K562 (cell line): ENCODE results near the gene TMEM187. TPM values are rescaled to one million over a fixed set of nuclear protein-coding genes. Genes with fewer than 3 reads are reported as not detected.
A peak's percentile ranks its signal among the peaks of the same experiment; 100 is the strongest.

Experiments used
- ATAC-seq: fragments of 200-7000 bp; cut with Tn5 transposase; 3 replicates; pipeline ENCODE4 v1.9.1; 2020; ENCODE audit warnings: moderate library complexity
- BruUV-seq: library from RNA; stranded (reverse); fragments of 400-500 nt; replicated peaks from 2 replicates; lab custom pipeline; 2021; lab: Mats Ljungman, UMichigan
- CTCF ChIA-PET: fragments of 300-600 bp; formaldehyde crosslinking; extraction: SDS; loops from one replicate; lab custom pipeline; 2021; ENCODE audit warnings: low intra/inter-chr PET ratio; lab: Yijun Ruan, JAX
- POLR2A ChIA-PET: fragments of 300-600, 350-650 bp; sonication (Branson Sonifier 250); formaldehyde crosslinking; extraction: SDS; loops from one replicate; lab custom pipeline; 2021; ENCODE audit warnings: antibody characterized with exemption, inconsistent platforms; lab: Yijun Ruan, JAX
- DNase-seq, 4 experiments: peaks; one replicate each; pipeline versions ENCODE4 v3.0.0 to v3.0.0-alpha.2; 2011 to 2018; ENCODE audit warnings: low spot score in 3 of 4, mixed read lengths in 3 of 4; ENCODE audit errors: extremely low read depth in 1 of 4
- FAIRE-seq: peaks from 2 replicates; lab custom pipeline; 2011; peaks lifted over from hg19 to GRCh38; lab: Jason Lieb, UNC
- H2AFZ ChIP-seq: 2 replicates; pipeline ENCODE4 v1.6.0; 2011; ENCODE audit warnings: low read depth, low read length, control low read depth, inconsistent platforms
- H3K27ac ChIP-seq: fragments of 200-600 bp; 3 replicates; pipeline ENCODE4 v1.8.0; 2011; ENCODE audit warnings: low read depth, mild to moderate bottlenecking, control low read depth, inconsistent platforms, low read length, moderate library complexity, mixed read lengths; ENCODE audit errors: extremely low read depth
- H3K27me3 ChIP-seq, 2 experiments: fragments of 300-600 bp in 1 of 2; 2 replicates in 1 of 2; 3 replicates in 1 of 2; pipeline versions ENCODE4 v1.6.0 to v1.8.0; 2011; ENCODE audit warnings: inconsistent platforms in 2 of 2, low read length in 2 of 2, mild to moderate bottlenecking in 1 of 2, mixed read lengths in 1 of 2, moderate library complexity in 1 of 2; ENCODE audit not compliant: control insufficient read depth in 2 of 2, insufficient read depth in 2 of 2
- H3K36me3 ChIP-seq: fragments of 300-600 bp; 3 replicates; pipeline ENCODE4 v1.8.0; 2011; ENCODE audit warnings: mild to moderate bottlenecking, low read length, inconsistent platforms; ENCODE audit not compliant: control insufficient read depth, insufficient read depth
- H3K4me1 ChIP-seq, 2 experiments: fragments of 200-600 bp in 1 of 2; replicated peaks in 1 of 2; 2 replicates in 1 of 2; 3 replicates in 1 of 2; pipeline versions ENCODE4 v1.5.1 to v1.8.0; 2011; ENCODE audit warnings: inconsistent platforms in 2 of 2, low read length in 2 of 2, mild to moderate bottlenecking in 1 of 2, mixed read lengths in 1 of 2, moderate library complexity in 1 of 2; ENCODE audit not compliant: control insufficient read depth in 2 of 2, insufficient read depth in 2 of 2
- H3K4me2 ChIP-seq: 2 replicates; pipeline ENCODE4 v1.6.1; 2011; ENCODE audit warnings: low read length, control low read depth, inconsistent platforms, mixed read lengths; ENCODE audit not compliant: insufficient read depth
- H3K4me3 ChIP-seq: fragments of 200-600 bp; sonication (generic), shearing (Covaris generic); 2 replicates; pipeline ENCODE4 v1.5.1; 2016; ENCODE audit warnings: control low read depth, inconsistent platforms
- H3K79me2 ChIP-seq: fragments of 200-600 bp; 3 replicates; pipeline ENCODE4 v1.8.0; 2011; ENCODE audit warnings: low read length, inconsistent platforms; ENCODE audit not compliant: control insufficient read depth, insufficient read depth
- H3K9ac ChIP-seq, 2 experiments: 2 replicates each; pipeline versions ENCODE4 v1.6.0 to v1.6.1; 2011; ENCODE audit warnings: low read depth in 2 of 2, low read length in 2 of 2, control low read depth in 1 of 2, inconsistent platforms in 1 of 2, mild to moderate bottlenecking in 1 of 2, mixed read lengths in 1 of 2; ENCODE audit not compliant: insufficient read depth in 1 of 2
- H3K9me1 ChIP-seq: one replicate; pipeline ENCODE4 v1.6.0; 2011; ENCODE audit warnings: inconsistent platforms, mild to moderate bottlenecking, low read length, moderate library complexity; ENCODE audit not compliant: control insufficient read depth, insufficient read depth
- H3K9me3 ChIP-seq: replicated peaks from 2 replicates; pipeline ENCODE4 v1.5.1; 2011; ENCODE audit warnings: low read depth, low read length, inconsistent platforms; ENCODE audit not compliant: control insufficient read depth, insufficient read depth
- H4K20me1 ChIP-seq: replicated peaks from 2 replicates; pipeline ENCODE4 v1.6.1; 2011; ENCODE audit warnings: low read length, inconsistent platforms, mixed read lengths; ENCODE audit not compliant: control insufficient read depth, insufficient read depth
- E2F3 ChIP-seq: fragments of 250-450 bp; sonication (Bioruptor Pico); IDR thresholded peaks from 2 replicates; pipeline ENCODE4 v1.4.0; 2020; ENCODE audit warnings: mild to moderate bottlenecking
- FOXP4 ChIP-seq: sonication (generic); formaldehyde crosslinking; IDR thresholded peaks from 2 replicates; pipeline ENCODE4 v1.8.0; 2022; ENCODE audit warnings: mild to moderate bottlenecking, missing genetic modification reagents, borderline replicate concordance
- HDAC8 ChIP-seq: fragments of 450-650 bp; IDR thresholded peaks from 2 replicates; pipeline ENCODE4 v1.6.1; 2016; ENCODE audit warnings: mild to moderate bottlenecking, missing genetic modification characterization, moderate library complexity, missing compliant biosample characterization
- RAD21 ChIP-seq, 2 experiments: fragments of 250-450 bp in 1 of 2; fragments of 450-650 bp in 1 of 2; sonication (Bioruptor Pico) in 1 of 2; formaldehyde crosslinking in 1 of 2; IDR thresholded peaks in 1 of 2; conservative IDR thresholded peaks in 1 of 2; 2 replicates each; pipeline versions ENCODE4 v1.4.0 to v1.8.0; 2020 to 2022; ENCODE audit warnings: mild to moderate bottlenecking in 2 of 2, moderate library complexity in 1 of 2
- SMAD4 ChIP-seq: fragments of 250-450 bp; sonication (Bioruptor Pico); conservative IDR thresholded peaks from 2 replicates; pipeline ENCODE4 v1.8.0; 2021; ENCODE audit warnings: inconsistent platforms, mild to moderate bottlenecking, moderate library complexity
- STAG1 ChIP-seq: sonication (generic); formaldehyde crosslinking; IDR thresholded peaks from 2 replicates; pipeline ENCODE4 v1.5.0; 2020; ENCODE audit warnings: missing genetic modification reagents, borderline replicate concordance
- ZFP1 ChIP-seq: fragments of 450-650 bp; formaldehyde crosslinking; IDR thresholded peaks from 2 replicates; pipeline ENCODE4 v1.4.0; 2020; ENCODE audit warnings: mild to moderate bottlenecking, mixed read lengths
- ZNF324 ChIP-seq: fragments of 250-450 bp; sonication (Bioruptor Pico); IDR thresholded peaks from 2 replicates; pipeline ENCODE4 v1.4.0; 2020; ENCODE audit warnings: mild to moderate bottlenecking
- ZNF436 ChIP-seq: fragments of 250-450, 450-650 bp; sonication (Bioruptor Pico); formaldehyde crosslinking; IDR thresholded peaks from 2 replicates; pipeline ENCODE4 v1.7.0; 2020; ENCODE audit warnings: mild to moderate bottlenecking
- WGBS: fragments of 100-300 bp; shearing (Covaris generic); methylation state at CpG from one replicate; pipeline ENCODE4 v1.1.6; 2016; ENCODE audit warnings: low coverage, mixed read lengths; ENCODE audit not compliant: insufficient coverage; ENCODE audit errors: missing lambda C conversion rate; 5-methylcytosine and 5-hydroxymethylcytosine counted together
- in situ Hi-C: fragments of 300-500 bp; cut with MboI; formaldehyde crosslinking; loops from 4 replicates; pipeline ENCODE4 v1.15.0; 2018; ENCODE audit warnings: inconsistent platforms, mixed read lengths
- intact Hi-C: fragments of 100-400 bp; cut with micrococcal nuclease; formaldehyde crosslinking; loops from 2 replicates; pipeline ENCODE4 v1.14.2; 2022
- polyA plus RNA-seq, 8 experiments: library from polyadenylated mRNA; depleted of rRNA in 4 of 8; stranded (reverse) in 5 of 8; unstranded in 3 of 8; fragments of >200 nt; fragmentation: Nextera tagmentation in 2 of 8; fragmentation: Illumina TruSeq in 1 of 8; extraction: Ambion mirVana in 2 of 8; extraction: Trizol in 1 of 8; gene quantifications; 2 replicates each; pipeline versions ENCODE4 v1.2.1 to v1.2.3, GENCODE V29; 2011 to 2014; ENCODE audit warnings: inconsistent platforms in 1 of 8, missing spikeins in 1 of 8
- total RNA-seq, 7 experiments: library from RNA; depleted of rRNA in 6 of 7; stranded (reverse); fragments of >200 nt in 6 of 7; fragmentation: Illumina TruSeq in 2 of 7; extraction: Trizol in 2 of 7; gene quantifications; 2 replicates each; pipeline versions ENCODE4 v1.2.1 to v1.2.3, GENCODE V29; 2011 to 2021; ENCODE audit warnings: low replicate concordance in 1 of 7
- TF ChIP-seq, protein P1 (sequence below), 2 experiments: fragments of 250-450 bp in 1 of 2; fragments of 450-650 bp in 1 of 2; sonication (Bioruptor Pico) in 1 of 2; IDR thresholded peaks; 2 replicates each; pipeline versions ENCODE4 v1.6.1 to v1.8.0; 2016 to 2021; ENCODE audit warnings: mild to moderate bottlenecking in 2 of 2, moderate library complexity in 2 of 2, missing compliant biosample characterization in 1 of 2, missing genetic modification characterization in 1 of 2
- TF ChIP-seq, protein P2 (sequence below), 2 experiments: fragments of 450-650 bp in 1 of 2; sonication (generic) in 1 of 2; formaldehyde crosslinking; conservative IDR thresholded peaks; 2 replicates each; pipeline versions ENCODE4 v1.4.0 to v1.8.1; 2020 to 2022; ENCODE audit warnings: mild to moderate bottlenecking in 1 of 2, missing genetic modification reagents in 1 of 2
- TF ChIP-seq, protein P3 (sequence below): sonication (generic); formaldehyde crosslinking; IDR thresholded peaks from 2 replicates; pipeline ENCODE4 v1.8.0; 2022; ENCODE audit warnings: missing genetic modification reagents, mild to moderate bottlenecking, moderate library complexity, borderline replicate concordance

The TMEM187 gene
- total and polyA plus RNA-seq, 9 of the 15 experiments (the other 6 are each of a cell fraction or from before 2014, with no cell fraction given) = 0.13 to 6.4 (median 1.6) TPM

DNA sequence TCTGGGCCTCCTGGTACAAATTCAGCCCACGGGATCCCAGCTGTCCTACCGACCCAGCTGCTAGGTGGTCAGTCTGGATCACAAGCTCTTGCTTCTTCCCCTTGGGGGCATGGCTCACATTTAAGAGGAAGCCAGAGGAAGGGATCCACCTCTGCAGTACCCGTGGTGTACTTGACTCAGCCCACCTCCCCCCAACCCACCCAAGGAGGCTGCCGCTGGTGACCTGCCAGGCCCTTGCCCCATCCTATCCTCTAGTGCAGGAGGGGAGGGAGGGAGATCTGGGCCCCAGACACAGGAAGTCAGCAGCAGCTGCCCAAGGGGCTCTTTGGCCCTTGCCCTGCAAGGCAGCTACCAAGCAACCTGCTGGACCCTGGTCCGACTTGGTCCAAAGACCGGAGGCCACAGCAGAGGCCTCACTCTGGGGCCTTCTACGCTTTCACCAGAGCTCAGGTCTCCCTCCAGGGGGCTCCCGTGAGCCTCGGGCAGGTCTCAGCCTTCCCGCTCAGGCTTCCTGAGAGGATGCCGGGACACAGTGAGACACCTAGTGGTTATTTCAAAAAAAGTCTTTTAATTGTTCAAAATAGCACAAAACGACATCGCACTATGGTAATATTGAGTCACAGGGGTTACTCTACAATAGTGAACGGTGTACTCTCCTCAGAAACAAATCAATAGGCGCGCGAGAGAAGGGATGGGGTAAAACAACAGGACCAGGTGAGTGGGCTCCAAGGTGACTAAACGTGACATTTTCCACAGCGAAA lies 25.4 kb upstream of the TMEM187 start:
- peaks cover 7% of the 10 kb centered on the region; the same call in 2 of the 3 replicates for H3K79me2 ChIP-seq
- CTCF ChIA-PET = interaction anchor here (0.7 to 1.4 kb wide), 6 partner anchors 23 to 1005 kb away, joined by 3 to 7 read pairs (median 6); partner anchors contain the start of gene PLXNB3
- H3K4me1 ChIP-seq = peaks cover 8 to 80% of the 10 kb centered on the region in 2 experiments; a peak in 4 of 5 replicates
- peak; percentile 45; the same call in 1 of the 2 replicates for TF ChIP-seq STAG1 (CRISPR knock-in tag)
- no peak for TF ChIP-seq HDAC8 (tag)
- no peak for TF ChIP-seq ZFP1 (CRISPR knock-in tag)
- TF ChIP-seq, protein P1, sequence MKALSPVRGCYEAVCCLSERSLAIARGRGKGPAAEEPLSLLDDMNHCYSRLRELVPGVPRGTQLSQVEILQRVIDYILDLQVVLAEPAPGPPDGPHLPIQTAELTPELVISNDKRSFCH (CRISPR knock-in tag; IDR thresholded peaks at IDR 0.05) = no peak
- TF ChIP-seq, protein P1 (tag; IDR thresholded peaks at IDR 0.05) = no peak
- TF ChIP-seq, protein P2, sequence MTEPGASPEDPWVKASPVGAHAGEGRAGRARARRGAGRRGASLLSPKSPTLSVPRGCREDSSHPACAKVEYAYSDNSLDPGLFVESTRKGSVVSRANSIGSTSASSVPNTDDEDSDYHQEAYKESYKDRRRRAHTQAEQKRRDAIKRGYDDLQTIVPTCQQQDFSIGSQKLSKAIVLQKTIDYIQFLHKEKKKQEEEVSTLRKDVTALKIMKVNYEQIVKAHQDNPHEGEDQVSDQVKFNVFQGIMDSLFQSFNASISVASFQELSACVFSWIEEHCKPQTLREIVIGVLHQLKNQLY (CRISPR knock-in tag; conservative IDR thresholded peaks at IDR 0.05) = no peak
- peak; percentile 68; the same call in 1 of the 2 replicates for TF ChIP-seq E2F3 (CRISPR knock-in tag)
- no peak for TF ChIP-seq ZNF436
- TF ChIP-seq ZNF324 (CRISPR knock-in tag) = no peak
- TF ChIP-seq FOXP4 (CRISPR knock-in tag) = no peak
- peak; percentile 74 for TF ChIP-seq RAD21 (CRISPR knock-in tag; conservative IDR thresholded peaks at IDR 0.05 in 1 of 2, IDR thresholded peaks at IDR 0.05 in 1 of 2)
- TF ChIP-seq, protein P3, sequence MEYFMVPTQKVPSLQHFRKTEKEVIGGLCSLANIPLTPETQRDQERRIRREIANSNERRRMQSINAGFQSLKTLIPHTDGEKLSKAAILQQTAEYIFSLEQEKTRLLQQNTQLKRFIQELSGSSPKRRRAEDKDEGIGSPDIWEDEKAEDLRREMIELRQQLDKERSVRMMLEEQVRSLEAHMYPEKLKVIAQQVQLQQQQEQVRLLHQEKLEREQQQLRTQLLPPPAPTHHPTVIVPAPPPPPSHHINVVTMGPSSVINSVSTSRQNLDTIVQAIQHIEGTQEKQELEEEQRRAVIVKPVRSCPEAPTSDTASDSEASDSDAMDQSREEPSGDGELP = peak; percentile 63; the same call in 1 of the 2 replicates
- no peak for TF ChIP-seq SMAD4 (CRISPR knock-in tag)

More for the DNA sequence above, 25.4 kb upstream of the TMEM187 start:
- no peak overlapping the region for H3K4me2 ChIP-seq
- in situ Hi-C loops = no loop called here
- H3K9me1 ChIP-seq = no peaks in the 10 kb centered on the region
- H3K4me3 ChIP-seq = no peak overlapping the region
- H3K9ac ChIP-seq = peak overlapping the region in 1 of 2 experiments; percentile 75; a peak in 2 of 4 replicates
- H3K27me3 ChIP-seq = no peaks in the 10 kb centered on the region
- ATAC-seq (peak; percentile 92), DNase-seq (peak; percentile 62 to 90 (median 72)), FAIRE-seq (peak; percentile 97)
- intact Hi-C loops = loop anchor here (1.0 to 2.0 kb wide), 3 partner anchors 19 to 182 kb away; partner anchors contain the start of gene PLXNB3
- POLR2A ChIA-PET = interaction anchor here (0.7 to 2.6 kb wide), 11 partner anchors 9 to 1006 kb away, joined by 3 to 17 read pairs (median 5); partner anchors contain the start of genes NAA10 and TMEM187
- H3K9me3 ChIP-seq = no peaks in the 10 kb centered on the region
- no TSS peak for BruUV-seq
- no peak overlapping the region for H2AFZ ChIP-seq
- H4K20me1 ChIP-seq = no peaks in the 10 kb centered on the region
- 24% methylated on average over 18 of the region's 19 CpGs for WGBS
- peaks cover 51% of the 10 kb centered on the region; the same call in 2 of the 3 replicates for H3K36me3 ChIP-seq
- H3K27ac ChIP-seq = peak overlapping the region; percentile 53; the same call in 2 of the 3 replicates
